ENCODE data around the gene ZFR2.

DNA sequence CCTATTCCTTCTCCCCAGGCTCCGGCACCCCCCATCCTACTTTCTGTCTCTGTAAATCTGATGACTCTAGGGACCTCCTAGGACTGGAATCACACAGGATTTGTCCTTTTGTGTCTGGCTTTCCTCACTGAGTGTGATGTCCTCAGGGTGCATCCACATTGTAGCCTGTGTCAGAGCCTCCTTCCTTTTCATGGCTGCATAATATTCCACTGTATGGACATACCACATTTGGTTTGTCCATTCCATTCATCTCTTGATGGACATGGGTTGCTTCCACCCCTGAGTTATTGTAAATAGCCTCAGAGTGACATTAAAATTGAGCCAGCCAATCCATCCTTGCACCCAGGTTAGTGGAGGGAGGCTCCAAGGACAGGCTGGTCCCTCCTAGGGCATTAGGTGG lies 41.3 kb upstream of the ZFR2 start:
- no peak for TF ChIP-seq SPI1 (IDR thresholded peaks at IDR 0.05; ENCODE audit: low read depth, low read length)
- TF ChIP-seq POLR2AphosphoS5 (IDR thresholded peaks at IDR 0.05; ENCODE audit: low read depth, low read length), result no peak
- no peak for TF ChIP-seq POLR2A (IDR thresholded peaks at IDR 0.05; ENCODE audit: low read depth, low read length)
